ENCODE results near the gene MYO5B.
"Not testable (repeated sequence)": the region's sequence is repeated elsewhere in the genome, so short reads cannot be mapped to it uniquely, and the experiment has no call there.

Gene MYO5B

DNA sequence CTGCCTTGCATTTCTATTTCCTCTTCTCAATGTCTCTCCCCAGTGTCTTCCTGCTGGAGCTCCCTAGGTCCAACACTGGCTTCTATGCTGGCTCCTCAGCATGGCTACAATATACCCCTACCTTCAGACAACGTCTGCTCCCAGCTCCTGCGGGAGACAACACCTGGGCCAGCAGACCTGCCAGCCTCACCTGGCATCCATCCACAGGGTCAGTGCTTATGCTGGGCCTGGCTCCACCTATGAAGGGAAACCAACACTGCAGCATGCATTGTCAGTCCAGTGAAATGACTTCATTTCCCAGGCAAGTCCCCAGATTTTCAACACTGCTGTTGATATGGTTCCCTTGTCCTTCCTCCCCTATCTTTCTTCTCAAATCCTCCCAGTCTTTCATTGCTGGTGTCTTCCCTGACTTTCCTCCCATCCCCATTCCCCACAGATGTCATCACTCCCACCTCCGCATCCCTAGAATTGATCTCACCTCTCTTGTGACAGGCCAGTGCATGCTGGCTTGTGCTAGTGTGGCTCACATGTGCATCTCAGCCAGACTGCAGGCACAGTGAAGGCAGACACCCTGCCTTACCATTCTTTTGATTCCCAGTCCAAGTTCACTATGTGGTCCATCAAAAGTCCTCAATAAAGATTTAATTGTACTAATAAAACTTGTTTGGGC, 98.0 kb downstream of the MYO5B start:
- DNase-seq, result no peak

DNA sequence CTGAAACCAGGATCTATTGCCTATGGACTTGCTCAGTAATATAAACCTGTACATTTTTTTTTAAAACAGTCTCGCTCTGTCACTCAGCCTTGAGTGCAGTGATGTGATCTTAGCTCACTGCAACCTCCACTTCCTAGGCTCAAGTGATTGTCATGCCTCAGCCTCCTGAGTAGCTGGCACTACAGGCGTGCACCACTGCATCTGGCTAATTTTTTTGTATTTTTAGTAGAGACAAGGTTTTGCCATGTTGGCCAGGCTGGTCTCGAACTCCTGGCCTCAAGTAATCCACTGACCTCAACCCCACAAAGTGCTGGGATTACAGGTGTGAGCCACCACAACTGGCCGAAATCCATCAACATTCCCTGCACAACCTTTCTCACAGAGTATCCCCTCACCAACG, 100.2 kb downstream of the MYO5B start:
- DNase-seq, result not testable (repeated sequence)

DNA sequence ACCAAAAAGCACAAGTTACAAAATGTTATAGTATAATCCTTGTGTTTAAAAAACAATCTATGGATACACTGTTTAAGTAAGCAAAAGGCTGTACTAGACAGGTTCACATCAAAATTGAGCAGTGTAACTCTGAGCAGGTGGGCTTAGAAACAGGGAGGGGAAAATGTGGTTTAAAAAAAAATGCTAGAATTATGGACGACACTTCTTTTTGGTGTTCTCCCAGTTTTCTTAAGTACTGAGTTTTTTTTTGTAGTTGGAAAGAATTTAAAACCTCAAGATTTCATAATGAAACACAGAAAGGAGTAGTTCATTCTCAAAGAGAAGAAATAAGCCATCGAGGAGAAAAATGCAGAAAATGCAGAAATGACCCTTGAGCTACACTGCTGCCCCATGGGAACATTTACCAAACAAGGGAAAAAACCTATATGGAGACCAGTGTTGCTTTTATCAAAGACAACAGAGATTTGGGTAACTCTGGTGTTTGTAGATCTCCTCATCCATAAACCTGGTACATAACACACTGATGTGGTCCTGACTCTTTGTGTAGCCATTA, 100.7 kb downstream of the MYO5B start:
- no peak for DNase-seq

DNA sequence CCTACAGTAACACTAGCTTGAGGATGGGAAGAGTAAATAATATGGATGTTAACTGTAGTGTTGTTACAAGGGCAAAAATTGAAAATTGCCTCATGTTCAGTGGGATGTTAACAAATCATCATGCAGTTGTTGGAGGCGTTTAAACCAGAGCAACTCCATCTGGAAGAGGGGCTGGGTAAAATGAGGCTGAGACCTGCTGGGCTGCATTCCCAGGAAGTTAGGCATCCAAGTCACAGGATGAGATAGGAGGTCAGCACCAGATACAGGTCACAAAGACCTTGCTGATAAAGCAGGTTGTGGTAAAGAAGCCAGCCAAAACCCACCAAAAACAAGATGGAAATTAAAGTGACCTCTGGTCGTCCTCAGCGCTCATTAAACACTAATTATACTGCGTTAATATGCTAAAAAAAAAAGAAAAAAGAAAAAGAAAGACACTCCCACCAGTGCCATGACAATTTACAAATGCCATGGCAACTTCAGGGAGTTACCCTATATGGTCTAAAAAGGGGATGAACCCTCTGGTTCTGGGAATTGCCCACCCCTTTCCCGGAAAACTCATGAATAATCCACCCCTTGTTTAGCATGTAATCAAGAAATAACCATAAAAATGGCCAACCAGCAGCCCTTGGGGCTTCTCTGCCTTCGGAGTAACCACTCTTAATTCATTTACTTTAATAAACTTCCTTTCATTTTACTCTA, 101.4 kb downstream of the MYO5B start:
- no peak for DNase-seq

DNA sequence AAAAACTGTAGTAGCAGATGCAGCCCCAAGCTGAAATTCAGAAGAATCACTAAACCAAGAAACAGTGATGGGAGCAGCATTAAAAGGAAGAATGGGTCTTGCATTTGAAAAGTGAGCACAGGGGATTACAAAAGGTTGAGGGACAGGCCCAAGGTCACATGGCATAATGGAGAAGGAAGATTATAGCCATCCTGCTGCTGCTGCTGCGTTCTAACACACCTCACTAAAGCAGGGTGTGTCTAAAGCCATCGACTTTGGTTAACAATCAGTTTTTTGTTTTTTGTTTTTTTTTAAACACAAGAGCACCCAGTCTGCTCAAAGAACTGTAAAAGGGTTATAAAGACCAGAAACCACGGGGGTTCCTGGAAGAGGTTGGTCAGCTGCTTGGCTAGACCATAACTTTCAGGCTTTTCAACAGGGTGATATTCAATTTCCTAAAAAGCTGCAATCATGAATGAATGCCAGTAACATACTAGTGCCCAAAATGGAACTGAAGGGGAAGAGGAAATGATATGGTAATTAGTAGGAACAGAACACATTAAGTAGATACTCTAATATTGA, 102.6 kb downstream of the MYO5B start:
- DNase-seq, result no peak

DNA sequence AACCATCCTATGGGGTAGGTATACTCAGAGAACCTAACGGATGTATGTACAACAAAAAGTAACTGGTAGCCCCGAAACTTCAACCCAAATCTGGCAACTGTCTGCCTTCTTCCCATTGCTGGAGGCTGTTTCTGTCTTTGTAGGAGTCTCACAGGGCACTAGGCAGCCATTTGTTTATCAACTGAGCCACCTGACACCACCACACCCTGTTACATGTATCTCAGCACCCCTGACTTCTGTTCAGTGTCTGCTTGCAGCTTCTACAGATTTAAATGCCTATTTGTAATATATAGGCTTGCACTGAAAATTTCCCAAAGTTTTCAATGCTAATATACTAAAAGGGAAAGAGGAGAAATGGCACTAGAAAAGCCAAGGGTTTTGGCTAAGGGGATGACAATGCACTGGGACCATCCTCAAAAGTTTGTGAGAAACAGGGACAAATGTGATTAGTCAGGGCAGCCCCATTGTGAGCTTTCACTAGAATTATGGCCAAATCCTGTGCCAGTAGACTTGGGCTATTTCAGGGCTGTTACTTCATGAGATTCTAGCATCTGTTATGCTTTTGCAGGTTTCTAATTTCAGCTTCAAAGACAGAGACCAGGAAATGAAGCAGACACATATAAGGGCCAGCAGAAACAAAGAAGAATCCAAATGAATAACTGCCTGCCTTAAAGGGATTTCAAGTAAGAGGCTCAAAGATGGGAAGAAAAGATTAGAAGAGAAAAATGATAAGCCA, 103.3 kb downstream of the MYO5B start:
- no peak for DNase-seq

DNA sequence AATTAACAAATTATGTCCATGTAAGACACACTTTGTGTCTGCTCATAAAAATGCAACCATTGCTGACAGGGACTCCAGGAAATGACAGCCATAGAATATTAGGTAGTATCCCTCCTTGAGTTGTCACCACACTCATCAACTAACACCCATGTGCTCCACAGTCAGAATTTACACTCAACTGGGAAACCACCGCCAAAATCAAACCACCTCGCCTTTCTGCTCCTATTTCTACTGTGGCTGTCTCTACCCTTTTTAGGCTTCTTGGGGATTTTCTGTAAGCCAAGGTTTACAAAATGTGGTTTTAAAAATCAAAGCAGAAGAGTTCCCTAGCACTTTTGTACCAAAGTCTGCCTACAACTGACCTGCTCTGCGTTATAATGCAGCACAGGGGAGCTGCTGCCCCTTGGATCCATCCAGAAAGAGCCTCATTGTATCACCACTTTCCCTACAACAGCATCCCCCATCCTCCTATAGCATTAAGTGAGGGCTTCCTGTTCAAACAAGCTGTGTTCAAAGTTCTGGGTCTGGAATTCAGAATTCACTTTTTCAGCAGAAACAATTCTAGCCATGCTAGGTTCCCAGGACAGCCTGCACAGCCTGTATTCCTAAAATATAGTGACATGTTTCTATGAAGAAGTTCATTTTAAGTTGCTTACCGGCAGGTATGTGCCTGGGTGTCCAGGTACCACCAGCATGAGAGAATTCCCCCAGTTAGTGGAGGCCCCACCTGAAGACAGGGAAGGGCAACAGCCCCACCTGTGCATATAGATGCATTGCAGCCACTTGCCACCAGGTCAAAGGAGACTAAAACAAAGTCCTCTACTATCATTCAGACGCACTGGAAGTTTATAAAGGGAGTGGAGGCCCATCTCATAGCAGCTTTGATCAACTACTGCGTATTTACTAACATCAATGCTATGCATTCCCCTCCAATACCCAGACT, 104.3 kb downstream of the MYO5B start:
- no peak for DNase-seq

DNA sequence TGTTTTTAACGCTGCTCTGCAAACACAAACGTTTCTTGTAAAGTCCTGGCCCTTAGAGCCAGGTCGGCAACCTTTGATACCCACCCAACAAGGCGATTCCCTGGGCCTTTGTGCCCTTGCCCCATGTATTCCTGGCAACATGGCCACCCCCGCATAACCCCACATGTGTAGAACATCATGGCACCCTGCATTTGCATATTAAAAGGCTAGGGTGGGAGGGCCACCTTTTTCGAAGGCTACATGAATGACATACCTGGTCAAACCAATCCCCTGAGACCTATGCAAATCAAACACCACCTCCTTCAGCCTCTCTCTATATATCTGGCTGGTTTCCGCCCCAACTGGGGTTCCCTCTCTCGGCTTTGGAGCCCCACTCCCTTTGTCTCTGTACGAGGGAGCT, 105.2 kb downstream of the MYO5B start:
- DNase-seq, result no peak

DNA sequence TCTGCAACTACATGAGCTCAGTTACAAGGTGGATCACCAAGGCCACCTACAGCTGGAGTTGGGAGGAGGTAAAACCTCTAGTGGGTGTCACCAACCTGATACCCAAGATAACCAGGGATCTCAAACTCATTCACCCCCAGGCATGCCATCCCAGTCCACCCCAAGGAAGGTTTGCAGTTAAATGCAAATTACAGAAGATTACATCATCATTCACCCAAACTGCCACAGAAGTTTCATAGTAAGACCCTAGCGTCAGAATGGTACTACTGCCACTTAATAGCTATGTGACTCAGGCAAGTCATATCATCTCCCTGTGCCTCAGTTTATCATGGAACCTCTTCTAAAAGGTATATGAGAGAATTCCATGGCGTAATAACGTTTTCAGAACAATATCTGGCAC, 111.2 kb downstream of the MYO5B start:
- DNase-seq, result no peak

DNA sequence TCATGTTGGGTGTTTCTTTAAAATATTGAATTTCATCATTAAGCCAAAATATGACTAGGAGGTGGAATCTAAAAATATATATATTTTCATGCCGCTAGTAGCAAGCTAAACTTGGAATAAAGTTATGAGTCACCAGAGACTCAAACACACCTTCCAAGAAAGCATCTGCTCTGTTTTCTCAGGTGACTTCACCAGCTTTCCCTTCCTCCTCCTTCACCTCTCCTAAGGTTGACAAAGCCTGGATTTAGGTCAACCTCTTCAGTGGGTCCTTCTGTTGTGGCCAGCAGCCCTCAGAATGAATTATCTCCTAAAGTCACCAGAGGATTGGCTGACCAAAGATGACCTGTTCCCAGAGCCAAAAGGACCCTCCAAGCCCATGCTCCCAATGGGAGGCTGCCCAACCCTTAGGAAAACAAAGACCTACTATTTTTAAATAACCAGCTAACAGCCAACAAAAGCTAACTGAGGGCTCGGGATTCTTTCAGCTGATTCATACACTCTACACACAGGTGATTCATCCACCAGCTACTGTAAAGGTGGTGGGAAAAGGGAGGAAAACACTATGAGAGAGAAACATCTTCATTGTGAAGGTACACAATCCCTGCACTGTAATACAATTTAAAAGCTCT, 113.9 kb downstream of the MYO5B start:
- no peak for DNase-seq

DNA sequence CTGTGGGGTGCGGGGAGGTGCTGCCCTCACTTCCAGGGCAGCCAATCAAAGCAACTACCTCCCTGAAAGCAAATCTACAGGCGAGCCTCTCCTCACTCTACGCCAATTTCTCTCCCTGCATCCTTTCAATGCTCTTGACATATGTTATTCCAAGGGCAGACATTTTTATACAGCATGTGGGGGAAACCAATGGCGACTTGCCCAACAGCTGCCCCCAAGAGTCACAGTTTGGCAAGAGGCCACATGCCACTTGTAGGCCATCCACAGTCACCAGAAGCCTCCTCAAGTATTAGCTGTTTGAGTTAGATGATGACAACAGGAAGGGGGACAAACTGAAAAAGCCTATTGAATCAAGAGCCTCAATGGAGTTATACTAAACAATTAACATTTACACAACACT, 114.6 kb downstream of the MYO5B start:
- no peak for DNase-seq

DNA sequence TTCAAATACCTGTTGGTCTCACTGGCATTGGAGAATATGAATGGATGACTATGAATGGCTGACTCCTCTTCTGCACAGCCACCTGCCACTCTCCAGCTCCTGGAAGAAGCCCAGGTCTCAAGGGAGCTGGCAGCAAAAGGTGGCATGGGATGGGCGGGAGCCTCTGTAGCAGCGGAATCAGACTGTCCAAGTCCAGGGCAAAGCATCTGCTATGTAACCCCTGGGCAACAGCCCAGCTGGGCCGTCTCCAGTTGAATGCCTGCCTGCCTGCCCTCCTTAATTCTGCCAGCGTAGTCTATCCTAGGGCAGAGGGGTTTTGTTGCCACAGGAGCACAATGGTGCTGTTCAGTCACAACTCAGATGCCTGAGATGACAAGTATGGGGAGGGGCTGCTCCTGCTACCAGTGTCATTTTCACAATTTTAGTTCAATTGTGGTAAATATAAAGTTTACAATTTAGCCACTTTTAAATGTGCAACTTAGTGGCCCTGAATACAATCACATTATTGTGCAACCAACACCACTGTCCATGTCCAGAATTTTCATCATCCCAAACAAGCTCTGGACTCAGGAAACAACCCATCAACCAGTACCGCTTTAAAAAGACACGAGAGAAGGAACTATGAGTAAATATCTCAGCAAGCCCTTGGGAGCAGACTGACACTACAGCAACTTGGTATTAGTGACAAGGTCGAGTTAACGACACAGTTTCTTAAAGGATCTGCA, 115.2 kb downstream of the MYO5B start:
- no peak for DNase-seq

DNA sequence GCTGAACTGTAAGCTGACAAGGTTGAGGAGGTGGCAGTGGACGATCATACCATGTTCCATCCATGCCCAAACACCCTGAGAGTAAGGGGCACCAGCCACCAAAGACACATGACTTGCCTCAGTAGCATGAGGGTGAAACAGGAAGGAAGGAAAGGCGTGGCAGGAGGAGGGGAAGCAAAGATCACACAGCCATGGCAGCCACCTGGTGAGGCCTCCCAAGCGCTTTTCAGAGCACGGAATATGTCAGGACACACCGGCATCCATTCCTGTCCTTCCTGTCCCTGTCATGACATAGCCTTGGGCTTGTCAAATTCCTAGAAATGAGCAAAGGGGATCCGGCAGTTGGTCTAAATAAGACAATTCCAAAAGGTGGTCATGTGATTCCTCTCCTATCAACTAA, 118.7 kb downstream of the MYO5B start:
- no peak for DNase-seq

DNA sequence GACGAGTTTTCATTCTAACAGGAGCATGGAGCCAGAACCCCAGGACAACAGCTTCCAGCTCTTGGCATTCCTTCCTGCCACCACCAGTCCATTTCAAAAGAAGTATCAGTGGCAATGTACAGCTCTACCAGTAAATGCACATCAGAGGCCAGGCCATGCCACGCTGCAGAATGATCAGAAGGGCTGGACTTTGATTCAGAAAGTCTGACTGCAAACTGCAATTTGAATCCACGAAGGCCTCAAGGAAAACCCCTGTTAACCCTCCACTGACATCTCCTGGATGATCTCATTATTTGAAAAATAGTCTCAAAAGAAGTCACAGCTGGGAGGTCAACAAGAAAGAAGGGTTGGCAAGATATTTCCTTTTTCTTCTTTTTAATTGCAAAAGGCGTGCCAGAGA, 119.2 kb downstream of the MYO5B start:
- DNase-seq, result no peak

DNA sequence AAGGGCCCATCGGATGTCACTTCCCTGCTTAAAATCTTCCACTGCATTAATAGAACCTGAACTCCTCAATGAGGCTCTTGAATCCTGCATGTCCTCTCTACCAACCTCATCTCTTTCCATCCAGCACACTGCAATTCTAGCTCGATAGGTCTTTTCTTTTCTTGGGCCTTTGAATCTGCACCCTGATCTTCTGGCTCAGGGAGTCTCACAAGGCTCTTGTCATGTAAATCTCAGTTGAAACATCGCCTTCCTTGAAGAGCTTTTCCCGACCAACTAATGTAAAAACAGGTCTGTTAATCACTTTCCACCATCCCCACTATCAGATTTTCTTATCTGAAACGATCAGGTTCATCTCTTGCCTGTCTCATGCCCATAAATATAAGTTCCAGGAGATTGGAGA, 120.5 kb downstream of the MYO5B start:
- no peak for DNase-seq

DNA sequence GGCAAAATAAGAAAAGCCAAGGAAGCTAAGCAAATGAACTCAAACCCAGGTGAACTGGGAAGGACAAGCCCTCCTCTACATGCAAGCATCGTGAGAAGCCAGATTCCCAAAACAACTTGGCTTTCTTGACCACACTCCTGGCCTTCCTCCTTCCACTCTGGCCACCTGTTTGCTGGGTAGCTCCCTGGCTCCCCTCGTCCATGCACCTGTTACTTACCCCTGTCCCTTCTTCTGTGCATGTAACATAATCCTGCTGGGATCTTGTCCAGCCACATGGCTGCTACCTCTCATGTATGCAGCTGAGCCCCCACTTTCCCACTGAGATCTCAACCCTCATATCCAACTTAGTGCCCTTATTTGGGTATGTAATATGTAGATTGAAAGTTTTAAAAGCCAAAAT, 121.6 kb downstream of the MYO5B start:
- DNase-seq, result no peak

DNA sequence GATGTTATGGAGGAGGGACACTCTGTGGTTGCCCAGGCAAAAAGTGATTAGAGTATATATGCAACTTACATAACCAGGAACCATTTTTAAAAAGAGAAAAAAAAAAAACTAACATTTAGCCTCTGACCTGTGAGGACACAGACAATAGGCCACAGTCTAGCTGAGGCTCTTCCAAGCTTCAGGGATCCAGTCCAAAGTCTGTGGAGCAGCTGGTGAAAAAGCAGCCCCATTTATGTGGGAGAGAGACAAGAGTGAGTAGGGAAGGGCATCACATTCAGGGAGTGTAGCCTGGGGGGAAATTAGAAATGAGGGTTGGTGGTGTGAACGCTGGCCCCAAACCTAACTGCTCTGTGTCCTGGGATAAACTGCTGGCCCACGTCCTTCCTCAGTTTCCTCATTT, 122.8 kb downstream of the MYO5B start:
- DNase-seq, result no peak

DNA sequence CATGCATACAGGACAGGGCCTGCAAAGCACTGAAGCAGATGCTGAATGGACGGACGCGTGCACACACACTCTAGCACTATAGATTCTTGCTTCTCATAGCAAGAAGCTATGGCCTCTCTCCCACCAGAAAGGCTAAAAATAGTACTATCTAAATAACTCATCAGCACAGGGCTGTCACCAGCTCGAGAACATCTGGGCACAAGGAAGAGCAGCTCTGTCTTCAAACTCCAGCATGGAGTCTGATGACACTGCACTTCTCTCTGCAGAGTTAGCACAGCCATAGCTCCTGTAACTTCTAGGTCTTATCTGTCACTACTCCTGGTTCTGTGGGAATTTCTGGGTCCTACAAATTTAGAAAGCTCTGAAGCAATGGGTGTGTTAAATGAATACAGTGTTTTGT, 123.5 kb downstream of the MYO5B start:
- DNase-seq, result no peak

DNA sequence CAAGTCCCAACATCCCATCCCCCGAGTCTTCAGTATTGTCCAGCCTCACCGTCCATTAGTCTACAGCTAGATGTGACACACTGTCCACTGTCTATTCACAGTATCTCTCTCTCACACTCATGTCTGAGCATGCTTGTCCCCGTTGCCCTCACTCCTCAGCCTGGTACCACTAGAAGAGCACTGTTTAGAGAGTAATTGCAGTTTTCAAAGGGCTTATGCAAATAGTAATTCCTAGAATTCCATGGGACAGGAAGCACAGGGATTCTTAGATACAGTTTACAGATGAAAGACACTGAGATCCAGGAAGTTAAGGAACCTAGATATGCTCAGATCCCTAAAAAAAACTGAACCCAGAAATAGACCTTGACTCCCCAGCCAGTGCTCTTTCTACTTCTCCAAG, 125.5 kb downstream of the MYO5B start:
- DNase-seq, result no peak

DNA sequence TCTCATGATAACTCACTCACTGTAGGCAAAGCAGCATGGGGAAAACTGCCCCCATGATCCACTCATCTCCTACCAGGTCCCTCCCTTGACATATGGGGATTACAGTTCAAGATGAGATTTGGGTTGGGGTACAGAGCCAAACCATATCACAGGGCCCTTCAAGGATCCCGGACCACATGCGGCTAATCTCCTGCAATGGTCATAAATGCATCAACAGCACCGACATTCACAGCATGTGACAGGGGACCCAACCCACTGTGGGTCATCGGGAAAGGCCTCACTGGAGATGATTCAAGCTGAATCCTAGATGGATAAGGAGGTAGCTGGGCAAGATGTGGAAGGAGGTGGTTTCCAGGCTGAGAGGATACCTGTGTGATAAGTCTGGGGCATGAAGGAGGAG, 129.4 kb downstream of the MYO5B start:
- no peak for DNase-seq

DNA sequence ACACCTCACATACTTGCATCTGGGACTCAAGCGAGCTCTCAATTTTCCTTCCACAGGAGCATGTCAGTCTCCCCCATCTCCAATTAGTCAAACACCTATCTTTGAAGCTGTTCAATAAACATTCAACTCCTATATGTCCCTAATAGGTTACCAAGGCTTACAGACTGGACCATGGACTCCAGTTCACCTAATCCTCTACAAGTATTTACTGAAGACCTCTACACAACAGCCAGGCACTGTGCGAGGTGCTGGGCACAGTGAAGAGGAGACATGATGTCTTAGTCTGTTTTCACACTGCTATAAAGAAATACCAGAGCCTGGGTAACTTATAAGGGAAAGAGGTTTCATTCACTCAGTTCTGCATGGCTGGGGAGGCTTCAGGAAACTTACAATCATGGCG, 129.9 kb downstream of the MYO5B start:
- DNase-seq, result no peak
